K562 (cell line): ENCODE measurements around the gene ATF3.

ENCODE experiments used
- FOXM1 ChIP-seq, 2 experiments: fragments of 450-650 bp in 1 of 2; sonication (generic) in 1 of 2; formaldehyde crosslinking in 1 of 2; IDR thresholded peaks; 2 replicates each; pipeline versions ENCODE4 v1.6.1 to v1.9.0; 2017 to 2022; ENCODE audit warnings: low read depth in 2 of 2, mild to moderate bottlenecking in 2 of 2, missing genetic modification reagents in 1 of 2, moderate library complexity in 1 of 2
- KDM1A ChIP-seq, 2 experiments: fragments of 450-650 bp; IDR thresholded peaks; 2 replicates each; pipeline ENCODE4 v1.6.1; 2016; ENCODE audit warnings: mild to moderate bottlenecking in 2 of 2
- POLR2AphosphoS5 ChIP-seq: IDR thresholded peaks from 2 replicates; pipeline ENCODE4 v1.6.1; 2011; ENCODE audit warnings: mild to moderate bottlenecking, low read depth, low read length, moderate library complexity; ENCODE audit not compliant: control insufficient read depth, insufficient read depth
- SP1 ChIP-seq: sonication (generic); formaldehyde crosslinking; IDR thresholded peaks from 2 replicates; pipeline ENCODE4 v1.8.1; 2022; ENCODE audit warnings: mild to moderate bottlenecking, missing genetic modification reagents
- SRSF3 ChIP-seq: fragments of 200-400 bp; formaldehyde crosslinking; IDR thresholded peaks from 2 replicates; pipeline ENCODE4 v1.6.1; 2016; ENCODE audit warnings: mild to moderate bottlenecking, low read length, moderate library complexity; ENCODE audit not compliant: insufficient read depth
- TF ChIP-seq, protein P1 (sequence below), 3 experiments: IDR thresholded peaks in 2 of 3; conservative IDR thresholded peaks in 1 of 3; 2 replicates each; pipeline ENCODE4 v1.5.1; 2011 to 2012; ENCODE audit warnings: low read length in 3 of 3, mild to moderate bottlenecking in 3 of 3, control low read depth in 2 of 3, improper control_type of control experiment in 1 of 3, inconsistent platforms in 1 of 3, low read depth in 1 of 3, mixed read lengths in 1 of 3, moderate library complexity in 1 of 3; ENCODE audit not compliant: insufficient read depth in 2 of 3
- TF ChIP-seq, protein P2 (sequence below): fragments of 250-450 bp; sonication (Bioruptor Pico); IDR thresholded peaks from 2 replicates; pipeline ENCODE4 v1.5.0; 2021; ENCODE audit warnings: mild to moderate bottlenecking, borderline replicate concordance

DNA sequence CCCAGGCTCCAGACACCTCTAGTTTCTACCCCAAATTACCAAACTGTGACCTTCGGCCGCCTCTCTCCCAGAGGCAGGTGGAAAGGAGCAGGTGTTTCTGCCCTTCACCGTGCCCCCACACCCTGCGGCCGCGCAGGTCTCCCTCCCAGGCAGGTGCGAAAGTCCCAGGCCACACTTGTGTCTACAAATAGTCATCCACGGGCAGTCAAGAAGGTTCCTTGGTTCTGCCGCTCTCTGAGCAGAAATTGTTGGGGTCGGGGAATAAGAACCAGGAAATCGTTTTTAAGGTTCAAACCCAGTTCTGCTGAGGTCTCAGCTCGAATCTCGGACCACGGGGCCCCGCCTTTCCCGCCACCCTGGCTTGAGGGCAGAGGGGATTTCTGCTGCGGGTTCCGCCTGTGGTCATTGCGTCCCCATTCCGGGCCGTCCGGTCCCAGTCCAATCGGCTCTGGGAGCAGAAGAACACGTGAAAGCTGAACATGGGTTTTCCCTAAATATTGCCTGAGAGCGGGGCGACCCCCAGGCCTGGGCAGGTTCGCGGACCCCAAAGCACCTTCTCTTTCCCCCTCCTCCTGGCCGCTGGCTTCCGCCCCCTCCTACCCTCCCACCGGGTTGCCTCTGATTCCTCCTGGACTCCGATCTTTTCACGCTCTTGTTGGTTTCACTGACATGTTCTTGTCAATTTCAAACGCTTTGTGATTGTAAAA is 1.2 kb upstream of the ATF3 start:
- TF ChIP-seq KDM1A (IDR thresholded peaks at IDR 0.05) (no peak), SRSF3 (no peak), SP1 (CRISPR knock-in tag) (no peak), FOXM1 (IDR thresholded peaks at IDR 0.05; ENCODE audit: low read depth) (no peak), FOXM1 (CRISPR knock-in tag; IDR thresholded peaks at IDR 0.05; ENCODE audit: low read depth) (no peak), POLR2AphosphoS5 (no peak)
- TF ChIP-seq, protein P1, sequence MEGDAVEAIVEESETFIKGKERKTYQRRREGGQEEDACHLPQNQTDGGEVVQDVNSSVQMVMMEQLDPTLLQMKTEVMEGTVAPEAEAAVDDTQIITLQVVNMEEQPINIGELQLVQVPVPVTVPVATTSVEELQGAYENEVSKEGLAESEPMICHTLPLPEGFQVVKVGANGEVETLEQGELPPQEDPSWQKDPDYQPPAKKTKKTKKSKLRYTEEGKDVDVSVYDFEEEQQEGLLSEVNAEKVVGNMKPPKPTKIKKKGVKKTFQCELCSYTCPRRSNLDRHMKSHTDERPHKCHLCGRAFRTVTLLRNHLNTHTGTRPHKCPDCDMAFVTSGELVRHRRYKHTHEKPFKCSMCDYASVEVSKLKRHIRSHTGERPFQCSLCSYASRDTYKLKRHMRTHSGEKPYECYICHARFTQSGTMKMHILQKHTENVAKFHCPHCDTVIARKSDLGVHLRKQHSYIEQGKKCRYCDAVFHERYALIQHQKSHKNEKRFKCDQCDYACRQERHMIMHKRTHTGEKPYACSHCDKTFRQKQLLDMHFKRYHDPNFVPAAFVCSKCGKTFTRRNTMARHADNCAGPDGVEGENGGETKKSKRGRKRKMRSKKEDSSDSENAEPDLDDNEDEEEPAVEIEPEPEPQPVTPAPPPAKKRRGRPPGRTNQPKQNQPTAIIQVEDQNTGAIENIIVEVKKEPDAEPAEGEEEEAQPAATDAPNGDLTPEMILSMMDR (IDR thresholded peaks at IDR 0.05 in 2 of 3, conservative IDR thresholded peaks at IDR 0.05 in 1 of 3; ENCODE audit: insufficient read depth in 2 of 3, low read depth in 1 of 3, low read length in 3 of 3) = no peak
- TF ChIP-seq, protein P2, sequence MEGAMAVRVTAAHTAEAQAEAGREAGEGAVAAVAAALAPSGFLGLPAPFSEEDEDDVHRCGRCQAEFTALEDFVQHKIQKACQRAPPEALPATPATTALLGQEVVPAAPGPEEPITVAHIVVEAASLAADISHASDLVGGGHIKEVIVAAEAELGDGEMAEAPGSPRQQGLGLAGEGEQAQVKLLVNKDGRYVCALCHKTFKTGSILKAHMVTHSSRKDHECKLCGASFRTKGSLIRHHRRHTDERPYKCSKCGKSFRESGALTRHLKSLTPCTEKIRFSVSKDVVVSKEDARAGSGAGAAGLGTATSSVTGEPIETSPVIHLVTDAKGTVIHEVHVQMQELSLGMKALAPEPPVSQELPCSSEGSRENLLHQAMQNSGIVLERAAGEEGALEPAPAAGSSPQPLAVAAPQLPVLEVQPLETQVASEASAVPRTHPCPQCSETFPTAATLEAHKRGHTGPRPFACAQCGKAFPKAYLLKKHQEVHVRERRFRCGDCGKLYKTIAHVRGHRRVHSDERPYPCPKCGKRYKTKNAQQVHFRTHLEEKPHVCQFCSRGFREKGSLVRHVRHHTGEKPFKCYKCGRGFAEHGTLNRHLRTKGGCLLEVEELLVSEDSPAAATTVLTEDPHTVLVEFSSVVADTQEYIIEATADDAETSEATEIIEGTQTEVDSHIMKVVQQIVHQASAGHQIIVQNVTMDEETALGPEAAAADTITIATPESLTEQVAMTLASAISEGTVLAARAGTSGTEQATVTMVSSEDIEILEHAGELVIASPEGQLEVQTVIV = no peak
